GM03348 (cell line): ENCODE data around the gene NDUFAF2.

Experiments used
- DNase-seq: peaks from one replicate; pipeline ENCODE4 v3.0.0; 2012; ENCODE audit warnings: low spot score

Gene NDUFAF2

DNA sequence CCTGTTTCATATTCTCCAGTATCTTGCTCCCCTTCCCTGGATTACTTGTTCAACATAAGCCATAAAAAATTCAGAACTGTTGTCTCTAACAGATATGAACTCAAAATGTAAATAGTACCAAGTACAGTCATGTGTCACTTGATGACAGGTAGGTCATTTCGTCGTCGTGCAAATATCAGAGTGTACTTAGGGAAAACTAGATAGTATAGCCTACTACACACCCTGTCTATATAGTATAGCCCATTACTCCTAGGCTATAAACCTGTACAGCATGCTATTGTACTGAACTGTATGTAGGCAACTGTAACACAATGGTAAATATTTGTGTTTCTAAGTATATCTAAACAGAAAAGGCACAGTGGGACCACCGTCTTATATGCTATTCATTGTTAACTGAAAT, 178.1 kb downstream of the NDUFAF2 start:
- no peak for DNase-seq

DNA sequence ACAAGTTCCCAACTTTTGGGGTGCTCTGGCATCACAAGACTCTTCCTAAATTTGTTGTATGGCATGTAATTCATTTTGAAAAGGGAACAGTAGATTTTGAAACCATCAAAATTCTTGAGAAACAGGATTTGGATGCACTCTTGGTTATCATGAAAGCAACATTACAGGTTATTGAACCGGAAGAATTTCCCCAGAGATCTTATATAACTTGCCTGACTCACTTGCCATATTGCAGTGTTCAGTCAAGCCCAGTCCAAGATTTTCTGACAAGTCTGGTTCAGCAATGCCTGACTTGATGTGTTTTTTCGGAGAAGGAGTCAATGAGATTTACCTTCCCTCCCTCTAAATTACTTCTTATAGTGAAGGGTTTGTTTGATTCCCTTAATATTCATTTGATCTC, 185.3 kb downstream of the NDUFAF2 start:
- DNase-seq, result no peak

DNA sequence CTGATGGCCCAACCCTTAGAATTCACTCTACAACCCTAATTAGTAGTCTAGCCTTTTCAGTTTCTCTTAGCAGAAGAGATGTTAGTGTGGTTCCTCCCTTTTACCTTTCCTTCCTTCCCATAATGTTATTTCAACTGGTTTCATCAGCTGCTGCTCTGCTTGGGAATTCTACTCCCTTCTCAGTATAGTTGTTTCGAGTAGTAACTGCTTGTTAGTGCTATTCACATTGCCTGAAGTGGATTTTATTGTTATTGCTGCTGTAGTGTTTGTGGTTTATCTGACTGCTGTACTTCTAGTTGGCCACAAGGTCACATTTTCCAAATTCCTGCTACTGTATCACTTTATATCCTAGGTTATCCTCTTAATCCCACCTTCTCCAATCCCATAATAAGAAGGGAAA, 187.6 kb downstream of the NDUFAF2 start:
- peak; percentile 16 for DNase-seq

DNA sequence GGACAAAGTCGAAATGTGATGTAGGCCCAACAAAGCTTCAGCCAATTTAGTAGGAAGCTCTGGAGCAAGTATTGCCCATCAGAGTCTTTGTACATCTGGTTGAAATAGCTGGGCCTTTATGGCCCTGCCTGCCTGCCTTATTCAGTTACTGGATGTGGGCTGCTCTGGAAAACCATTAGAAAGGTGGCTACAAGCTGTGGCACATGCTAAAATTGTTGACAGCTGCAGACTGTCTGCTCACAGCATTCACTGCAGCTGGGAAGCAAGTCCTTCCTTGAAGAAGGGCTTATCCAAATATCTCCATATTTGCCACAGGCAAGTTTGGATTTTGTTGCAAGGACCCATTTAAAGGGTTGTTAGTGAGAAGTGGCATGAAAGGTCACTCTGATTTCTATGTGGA, 192.8 kb downstream of the NDUFAF2 start:
- no peak for DNase-seq

DNA sequence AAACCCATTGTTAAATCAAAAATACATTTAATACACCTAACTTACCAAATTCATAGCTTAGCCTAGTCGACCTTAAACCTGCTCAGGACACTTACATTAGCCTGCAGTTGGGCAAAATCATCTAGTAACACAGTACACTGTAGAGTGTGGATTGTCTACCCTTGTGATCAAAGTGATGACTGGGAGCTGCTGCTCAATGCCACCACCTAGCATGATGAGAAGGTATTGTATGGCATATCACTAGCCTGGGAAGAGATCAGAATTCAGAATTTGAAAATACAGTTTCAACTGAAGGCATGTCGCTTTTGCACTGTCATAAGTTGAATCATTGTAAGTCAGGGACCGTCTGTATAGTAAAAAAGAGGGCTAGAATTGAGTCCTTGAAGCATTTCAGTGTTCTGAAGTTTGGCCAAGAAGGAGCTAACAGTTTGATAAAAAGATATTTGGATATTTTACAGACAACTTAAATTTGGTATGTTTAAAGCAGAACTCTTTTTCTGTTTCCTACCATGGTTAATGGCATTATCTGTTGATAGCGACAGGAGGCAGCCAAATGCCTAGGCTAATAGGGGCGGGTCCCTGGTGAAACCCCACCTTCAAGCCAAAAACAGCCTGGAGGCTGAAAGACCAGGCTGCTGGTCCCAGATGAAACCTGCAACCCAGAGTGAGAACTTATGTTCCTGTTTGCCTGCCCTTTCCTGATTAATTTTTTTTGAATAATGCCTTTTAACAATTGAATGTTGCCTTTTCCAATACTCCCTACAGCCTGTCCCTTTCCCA, 194.3 kb downstream of the NDUFAF2 start:
- DNase-seq, result no peak

DNA sequence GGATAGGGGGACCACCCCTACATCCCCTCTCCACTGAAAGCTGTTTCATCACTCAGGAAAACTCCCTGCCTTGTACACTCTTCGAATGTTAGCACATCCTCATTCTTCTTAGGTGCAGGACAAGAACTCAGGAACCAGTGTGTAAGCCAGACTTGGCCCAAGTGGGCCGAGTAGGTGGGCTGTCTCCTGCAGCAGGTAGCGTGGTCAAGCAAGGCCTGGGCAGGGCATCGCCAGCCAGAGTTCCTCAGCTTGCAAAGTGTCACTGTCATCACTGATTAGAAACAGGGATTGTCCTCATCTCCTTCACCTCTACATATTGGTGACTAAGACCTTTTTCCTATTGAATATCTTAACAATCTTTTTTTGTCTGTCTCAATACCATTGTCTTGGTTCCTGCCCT, 194.9 kb downstream of the NDUFAF2 start:
- no peak for DNase-seq

DNA sequence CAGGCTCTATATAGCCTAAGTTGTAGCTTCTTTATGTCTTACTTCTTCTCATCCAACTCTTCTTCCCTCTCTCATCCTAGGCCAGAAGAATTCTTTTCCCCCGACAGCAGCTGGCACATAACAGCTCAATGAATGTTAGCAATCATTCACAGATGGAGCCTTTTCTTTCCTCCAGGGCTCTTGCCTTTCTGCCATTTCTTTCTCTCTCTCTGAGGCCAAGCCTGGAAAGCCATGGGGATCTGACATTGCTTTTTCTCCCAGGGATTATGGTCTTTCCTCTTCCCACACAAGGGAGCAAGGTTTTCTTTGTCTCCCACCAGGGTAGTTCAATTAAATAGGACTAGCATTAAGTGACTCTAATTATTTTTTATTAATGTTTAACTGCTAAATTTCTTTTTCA, 196.8 kb downstream of the NDUFAF2 start:
- DNase-seq, result no peak

DNA sequence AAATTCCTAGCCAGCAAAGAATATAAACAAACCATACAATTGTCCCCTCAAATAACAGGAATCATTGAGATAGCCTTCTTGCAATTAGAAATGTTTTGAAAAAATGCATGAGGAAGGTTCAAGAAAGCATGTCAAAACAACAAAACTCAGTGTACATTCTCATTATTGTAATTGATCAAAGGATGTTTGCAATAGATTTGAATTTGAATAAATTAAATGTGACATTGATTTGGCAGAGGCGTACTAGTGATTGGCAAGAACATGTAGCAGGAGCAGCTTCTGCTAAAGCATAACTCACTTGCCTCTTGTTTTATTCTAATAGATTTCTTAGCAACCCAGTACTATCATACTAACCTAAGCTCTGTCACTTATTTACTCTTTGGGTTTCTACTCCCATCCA, 197.4 kb downstream of the NDUFAF2 start:
- DNase-seq, result no peak

DNA sequence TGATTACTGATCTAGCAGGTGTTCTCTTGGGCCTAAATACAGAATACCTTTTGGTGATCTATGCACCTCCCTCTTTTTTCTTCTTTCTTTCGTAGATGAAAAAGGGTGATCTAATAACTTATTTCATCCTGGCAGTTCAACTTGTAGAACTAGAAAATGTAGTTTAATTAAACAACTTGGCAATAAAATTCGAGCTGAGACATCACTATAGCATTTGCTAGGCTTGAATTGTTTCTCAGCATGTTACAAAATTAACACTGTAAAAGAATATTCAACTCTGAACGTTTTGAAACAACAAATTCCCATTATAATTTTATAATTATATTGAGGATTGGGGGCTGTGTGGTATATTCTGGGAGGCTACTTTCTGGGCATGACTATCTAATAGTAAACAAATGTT, 197.8 kb downstream of the NDUFAF2 start:
- no peak for DNase-seq

DNA sequence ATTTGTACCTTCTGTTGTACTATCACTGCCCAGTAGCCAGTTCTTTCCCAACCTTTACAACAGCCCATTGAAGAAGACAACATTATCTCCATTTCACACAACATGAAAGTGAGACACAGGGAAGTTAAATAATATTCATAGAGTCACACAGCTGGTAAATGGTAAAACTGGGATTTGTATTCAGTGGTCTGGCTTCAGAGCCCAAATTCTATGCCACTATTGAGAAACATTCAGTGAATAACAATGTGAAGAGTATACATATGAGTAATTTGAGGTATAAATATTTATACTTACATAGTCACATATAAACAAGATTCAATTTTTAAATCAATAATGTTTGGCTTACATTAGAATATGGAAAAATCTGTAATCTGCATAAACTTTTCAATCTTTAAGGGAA, 203.5 kb downstream of the NDUFAF2 start:
- DNase-seq, result no peak

DNA sequence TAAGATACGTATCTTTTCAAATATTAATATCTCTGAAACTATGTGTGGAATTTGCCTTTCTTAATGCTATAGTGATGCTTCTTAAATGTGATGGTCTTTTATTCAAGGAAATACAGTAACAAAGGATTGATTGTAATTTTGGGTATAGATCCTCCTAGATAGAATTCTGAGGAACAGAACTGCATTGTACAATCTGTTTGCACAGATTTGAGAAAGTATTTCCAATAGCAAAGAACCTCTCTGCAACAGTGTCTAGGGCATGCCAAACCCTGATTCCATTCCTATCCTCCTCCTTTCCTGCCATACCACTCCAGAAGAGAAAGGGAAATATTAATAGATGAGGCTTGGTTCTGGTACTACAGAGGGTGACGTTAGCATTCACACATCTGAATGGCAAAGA, 206.9 kb downstream of the NDUFAF2 start:
- no peak for DNase-seq

DNA sequence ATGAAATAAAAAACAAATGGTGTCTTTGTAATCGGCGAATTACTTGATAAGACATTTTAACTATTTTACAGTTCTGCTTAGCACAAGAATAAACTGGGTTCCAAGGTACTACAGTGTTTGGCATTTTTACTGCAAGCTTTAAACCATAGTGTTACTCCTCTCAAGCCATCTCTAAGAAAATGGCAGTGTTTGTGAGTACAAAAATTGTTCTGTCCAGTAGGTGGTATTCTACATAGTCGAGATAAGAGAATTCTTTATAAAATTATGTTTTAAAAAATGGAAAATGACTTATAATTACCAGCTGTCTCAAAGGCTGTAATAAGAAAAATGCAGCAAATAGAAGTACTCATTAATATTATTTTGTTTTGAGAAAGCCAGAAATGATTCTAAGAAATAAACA, 214.1 kb downstream of the NDUFAF2 start:
- DNase-seq, result no peak

DNA sequence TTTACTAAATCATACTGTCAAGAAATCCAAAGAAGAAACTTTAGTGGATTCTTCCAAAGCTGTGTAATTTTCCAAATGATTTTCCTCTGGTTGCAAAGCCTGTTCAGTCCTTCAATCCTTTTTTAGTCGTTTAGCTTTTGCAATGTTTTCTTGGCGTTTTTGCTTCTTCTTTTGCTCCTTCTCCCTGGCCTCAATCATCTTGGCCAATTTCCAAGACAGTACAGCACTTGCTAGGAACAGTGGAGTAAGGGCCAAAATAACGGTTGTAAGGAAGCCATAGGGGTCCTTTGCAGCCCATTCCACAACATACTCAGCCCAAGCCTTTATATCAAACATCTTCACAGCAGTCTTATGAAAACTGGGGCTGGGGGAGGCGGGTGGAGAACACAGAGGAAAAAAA, 214.8 kb downstream of the NDUFAF2 start:
- no peak for DNase-seq

DNA sequence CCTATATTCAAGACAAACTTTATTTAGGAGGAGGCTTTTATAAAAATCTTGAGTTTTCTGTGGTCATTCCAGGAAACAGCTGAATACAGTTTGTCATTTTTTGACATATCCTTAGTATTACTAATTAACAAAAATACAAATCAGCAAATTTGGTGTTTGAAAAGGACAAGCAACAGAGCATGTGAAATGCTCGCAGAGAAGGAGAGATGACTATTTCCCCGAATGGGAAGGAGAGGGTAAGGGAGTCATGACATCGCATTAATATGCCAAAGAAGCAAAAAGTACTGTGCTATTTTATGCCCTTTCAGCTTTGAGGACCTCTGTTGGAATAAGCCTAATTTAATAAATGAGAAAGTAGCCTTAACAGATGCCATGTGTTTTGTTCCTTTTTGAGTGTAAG, 215.5 kb downstream of the NDUFAF2 start:
- no peak for DNase-seq

DNA sequence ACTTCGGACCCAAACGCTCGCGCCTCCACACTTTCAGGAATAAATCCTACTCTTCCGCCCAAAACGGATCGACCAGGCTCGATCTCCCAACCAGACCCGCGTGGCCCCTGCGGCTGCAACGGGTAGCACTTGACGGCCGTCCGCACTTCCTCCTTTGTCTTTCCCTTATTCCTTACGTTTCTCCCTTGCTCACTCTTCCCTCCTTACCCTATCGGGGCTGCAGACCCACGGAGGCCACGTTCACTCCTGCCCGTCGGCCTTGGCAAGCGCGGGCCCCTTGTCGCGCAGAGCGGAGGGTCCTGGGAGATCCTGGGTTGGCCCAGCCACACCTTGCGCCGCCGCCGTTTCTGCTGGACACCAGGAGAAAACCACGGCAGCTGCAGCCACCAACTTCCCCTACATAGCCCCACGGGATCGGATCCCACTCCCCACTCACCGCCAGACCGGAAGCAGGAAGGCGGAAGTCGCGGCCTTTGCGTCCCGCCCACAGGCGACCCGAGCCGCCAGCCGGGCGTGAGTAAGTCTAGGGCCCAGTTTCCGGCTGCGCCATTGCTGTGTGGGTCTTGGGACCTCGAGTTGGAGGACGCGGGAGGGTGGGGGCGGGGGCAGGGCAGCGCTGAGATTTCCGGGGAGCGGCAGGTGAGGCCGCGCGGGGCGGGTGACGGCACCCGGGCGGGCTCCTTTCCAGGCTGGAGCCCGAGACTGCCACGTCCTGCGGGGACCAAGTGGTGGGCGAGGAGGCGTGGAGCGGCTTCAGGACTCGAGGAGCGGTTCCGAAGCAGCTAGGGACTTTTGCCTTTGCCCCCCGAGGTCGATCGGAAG, 217.2 kb downstream of the NDUFAF2 start, which contains the start of gene SMIM15:
Gene SMIM15 (minus strand): TSS at position 459 of the 822 bp plus-strand sequence. CDS start 2,297 bp downstream, outside the sequence.
- peak; percentile 93 for DNase-seq

DNA sequence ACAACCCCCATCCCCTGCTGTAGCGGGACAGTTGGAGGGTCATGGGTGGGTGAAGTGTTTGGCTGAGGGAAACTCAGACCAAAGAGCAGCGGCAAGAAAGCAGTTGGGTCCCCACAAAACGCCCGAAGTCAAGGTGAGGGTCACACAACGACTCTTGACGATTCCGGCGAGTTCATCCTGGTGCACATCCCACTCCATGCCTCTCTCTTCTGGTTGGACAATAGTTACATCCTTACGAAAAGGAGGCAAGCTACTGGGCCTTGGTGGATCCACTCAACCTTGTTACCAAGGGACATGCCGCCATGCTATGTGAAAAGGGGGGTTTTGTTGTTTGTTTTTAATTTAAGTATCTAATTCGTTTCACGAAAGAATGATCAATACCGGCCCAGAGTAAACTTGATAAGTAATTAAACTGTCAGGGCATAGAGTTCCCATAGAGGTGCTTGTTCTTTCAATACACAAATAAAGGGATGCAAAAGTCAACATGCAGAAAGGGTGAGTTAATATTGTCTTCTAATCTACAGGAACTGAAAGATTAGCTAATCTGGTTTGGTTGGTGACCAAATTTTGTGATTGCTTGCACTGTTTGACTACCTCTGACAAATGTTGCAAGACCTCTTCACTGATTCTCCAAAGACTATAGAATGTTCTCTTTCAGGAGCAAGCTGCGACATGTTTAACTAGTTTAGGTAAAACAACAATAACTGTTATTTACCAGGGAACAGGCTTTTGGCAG, 218.0 kb downstream of the NDUFAF2 start:
- DNase-seq, result peak; percentile 7

DNA sequence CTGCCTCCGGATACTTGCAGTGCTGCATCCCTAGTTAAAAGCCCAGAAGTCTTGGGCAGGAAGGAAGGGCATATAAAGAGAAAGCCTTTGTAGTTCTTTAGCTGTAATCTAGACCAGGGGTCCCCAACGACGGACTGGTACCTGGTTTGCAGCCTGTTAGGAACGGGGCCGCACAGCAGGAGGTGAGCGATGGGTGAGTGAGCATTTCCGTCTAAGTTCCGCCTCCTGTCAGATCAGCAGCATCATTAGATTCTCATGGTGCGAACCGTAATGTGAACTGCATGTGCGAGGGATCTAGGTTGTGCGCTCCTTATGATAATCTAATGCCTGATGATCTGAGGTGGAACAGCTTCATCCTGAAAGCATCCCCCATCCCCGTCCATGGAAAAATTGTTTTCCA, 218.9 kb downstream of the NDUFAF2 start:
- DNase-seq, result no peak

DNA sequence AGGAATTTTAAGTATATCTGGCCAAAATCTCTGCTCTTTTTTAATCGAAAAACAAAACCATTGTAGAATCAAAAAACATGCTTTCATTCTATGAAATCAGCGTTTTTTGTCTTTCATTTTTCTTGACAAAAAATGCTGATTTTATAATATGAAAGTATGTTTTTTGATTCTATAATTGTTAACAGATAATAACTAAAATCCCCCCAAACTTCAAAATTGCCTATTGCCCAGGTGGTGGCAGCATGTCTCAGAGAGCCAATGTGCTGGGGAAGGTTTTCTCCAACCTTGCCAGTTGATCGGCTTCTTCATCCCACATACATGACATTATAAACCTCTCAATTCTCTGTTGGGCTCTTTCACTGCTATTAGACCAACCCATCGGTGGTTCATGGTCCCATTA, 222.4 kb downstream of the NDUFAF2 start:
- peak; percentile 70 for DNase-seq

DNA sequence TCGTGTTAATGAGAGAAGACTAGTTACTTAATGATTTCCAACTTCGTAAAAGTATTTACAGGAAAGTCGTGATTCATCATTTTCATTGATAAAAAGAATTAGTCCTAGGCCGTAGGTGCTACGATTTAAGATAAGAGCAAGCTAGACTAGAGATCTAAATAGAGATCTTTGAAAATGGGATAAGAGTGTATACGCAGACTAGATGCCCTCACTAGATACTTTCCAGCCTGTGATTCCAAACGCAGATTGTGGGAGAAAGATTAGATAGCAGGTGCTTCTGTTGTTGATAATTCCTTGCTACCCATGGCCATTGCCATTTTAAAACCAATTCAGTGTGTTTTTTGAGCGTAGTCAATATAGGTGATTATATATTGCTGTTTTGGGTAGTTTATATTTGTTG, 223.9 kb downstream of the NDUFAF2 start:
- no peak for DNase-seq

DNA sequence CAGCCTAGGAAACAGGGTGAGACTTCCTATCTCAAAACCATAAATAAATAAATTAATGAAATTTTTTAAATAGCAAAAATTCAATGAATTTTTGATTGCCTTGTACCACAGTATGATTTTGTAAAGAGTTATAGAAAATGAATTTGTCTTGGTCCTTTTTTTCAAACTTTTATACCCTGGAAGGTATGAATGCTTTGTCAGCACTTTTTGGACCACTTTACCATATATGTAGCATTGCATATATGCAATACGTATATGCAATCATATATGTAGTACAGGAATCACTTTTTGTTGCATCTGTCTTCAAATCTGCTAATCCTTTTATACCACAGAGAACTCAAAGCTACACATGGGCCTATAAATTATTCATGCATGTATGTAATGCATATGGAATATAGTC, 226.5 kb downstream of the NDUFAF2 start:
- no peak for DNase-seq

DNA sequence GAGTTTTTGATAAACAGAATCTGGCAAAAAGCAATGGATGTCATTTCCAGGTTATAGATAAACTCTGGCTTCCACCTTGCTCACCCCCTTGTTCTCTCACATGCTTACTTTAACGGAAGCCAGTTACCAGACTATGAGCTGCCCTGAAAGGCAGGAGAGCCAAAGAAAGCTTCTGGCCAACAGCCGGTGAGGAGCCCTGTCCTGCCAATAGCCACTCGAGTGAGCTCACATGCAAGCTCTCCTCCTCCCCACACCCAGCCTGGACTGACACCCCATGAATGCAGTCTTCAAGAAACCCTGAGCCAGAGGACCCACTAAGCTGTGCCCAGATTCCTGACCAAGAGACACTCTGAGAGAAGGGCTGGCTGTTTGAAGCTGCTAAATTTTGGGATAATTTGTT, 231.6 kb downstream of the NDUFAF2 start:
- DNase-seq, result no peak

DNA sequence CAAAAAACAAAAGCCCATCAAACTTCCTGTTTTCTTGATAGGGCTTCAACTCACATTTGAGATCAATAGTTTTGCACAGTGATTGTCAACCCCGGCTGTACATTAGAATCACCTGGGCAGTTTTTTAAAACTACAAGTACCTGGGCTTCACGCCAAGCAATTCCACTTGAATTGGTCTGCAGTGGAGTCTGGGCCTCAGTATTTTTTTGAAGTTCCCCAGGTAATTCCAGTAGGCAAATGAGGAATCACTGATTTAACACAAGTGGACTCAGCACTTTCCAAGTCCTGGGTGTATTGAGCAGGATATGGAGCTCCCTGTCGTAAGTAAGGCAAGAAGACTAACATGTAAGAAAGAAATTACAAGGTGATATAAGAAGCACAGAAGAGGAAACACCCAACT, 232.1 kb downstream of the NDUFAF2 start:
- no peak for DNase-seq

DNA sequence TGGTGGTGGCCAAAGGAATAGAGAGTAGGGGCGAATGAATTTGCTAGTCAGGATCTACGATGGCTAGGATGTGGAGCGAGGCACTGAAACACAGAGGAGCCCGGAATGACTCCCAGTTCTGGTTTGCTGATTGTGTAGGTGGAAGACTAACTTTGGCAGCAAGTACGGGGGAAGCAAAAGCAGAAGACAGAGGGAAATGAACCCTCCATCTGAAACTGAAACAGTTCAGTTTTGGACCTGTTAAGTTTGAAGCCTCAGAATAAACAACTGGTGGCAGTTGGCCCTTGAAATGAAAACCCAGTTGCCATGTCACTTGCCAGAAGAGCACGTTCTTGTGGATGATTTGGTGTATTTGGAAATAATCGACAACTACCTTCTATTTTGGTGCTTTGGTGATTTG, 232.7 kb downstream of the NDUFAF2 start:
- DNase-seq, result no peak
